HG03342 (cell line): ENCODE results near the gene NCBP2L.
A peak's percentile ranks its signal among the peaks of the same experiment; 100 is the strongest.

Source experiments
- ATAC-seq: cut with Tn5 transposase; IDR thresholded peaks from one replicate; pipeline ENCODE4 v1.9.1; 2021; ENCODE audit warnings: mild to moderate bottlenecking, moderate library complexity; ENCODE audit not compliant: unreplicated experiment

NCBP2L gene

GRCh38 chrX:107777536-107777832, at the start of gene NCBP2L:
NCBP2L (plus strand) TSS chrX:107777733; CDS start chrX:107794221, 16,488 bp downstream.
- ATAC-seq, result no peak

GRCh38 chrX:107728371-107729099, 49.0 kb upstream of the NCBP2L start:
- no peak for ATAC-seq

GRCh38 chrX:107729558-107730297, 47.8 kb upstream of the NCBP2L start:
- ATAC-seq, result peak; percentile 74

DNA sequence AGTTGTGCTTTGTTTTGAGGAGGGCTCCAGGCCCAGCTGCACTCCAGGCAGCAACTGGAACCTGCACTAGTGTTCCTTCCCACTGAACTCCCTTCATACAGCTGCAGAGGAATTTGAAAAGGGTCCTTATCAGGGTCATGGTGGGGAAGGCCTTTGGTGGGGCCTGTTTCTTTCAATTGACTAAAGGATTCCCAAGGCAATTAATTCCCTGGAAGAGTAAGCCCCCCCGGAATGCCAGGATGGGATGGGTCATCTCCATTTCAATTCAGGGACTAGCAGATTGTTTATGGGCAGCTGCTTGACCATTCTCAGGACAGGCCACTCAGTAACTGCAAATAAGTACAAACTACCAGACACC, 47.3 kb upstream of the NCBP2L start:
- ATAC-seq, result no peak

GRCh38 chrX:107730991-107731766, 46.4 kb upstream of the NCBP2L start:
- no peak for ATAC-seq

- no peak for ATAC-seq
These were observed 45.6 kb upstream of the NCBP2L start for GRCh38 chrX:107731831-107732502.

GRCh38 chrX:107733686-107734085, 43.8 kb upstream of the NCBP2L start:
- ATAC-seq, result no peak

GRCh38 chrX:107734646-107735045, 42.9 kb upstream of the NCBP2L start:
- no peak for ATAC-seq

DNA sequence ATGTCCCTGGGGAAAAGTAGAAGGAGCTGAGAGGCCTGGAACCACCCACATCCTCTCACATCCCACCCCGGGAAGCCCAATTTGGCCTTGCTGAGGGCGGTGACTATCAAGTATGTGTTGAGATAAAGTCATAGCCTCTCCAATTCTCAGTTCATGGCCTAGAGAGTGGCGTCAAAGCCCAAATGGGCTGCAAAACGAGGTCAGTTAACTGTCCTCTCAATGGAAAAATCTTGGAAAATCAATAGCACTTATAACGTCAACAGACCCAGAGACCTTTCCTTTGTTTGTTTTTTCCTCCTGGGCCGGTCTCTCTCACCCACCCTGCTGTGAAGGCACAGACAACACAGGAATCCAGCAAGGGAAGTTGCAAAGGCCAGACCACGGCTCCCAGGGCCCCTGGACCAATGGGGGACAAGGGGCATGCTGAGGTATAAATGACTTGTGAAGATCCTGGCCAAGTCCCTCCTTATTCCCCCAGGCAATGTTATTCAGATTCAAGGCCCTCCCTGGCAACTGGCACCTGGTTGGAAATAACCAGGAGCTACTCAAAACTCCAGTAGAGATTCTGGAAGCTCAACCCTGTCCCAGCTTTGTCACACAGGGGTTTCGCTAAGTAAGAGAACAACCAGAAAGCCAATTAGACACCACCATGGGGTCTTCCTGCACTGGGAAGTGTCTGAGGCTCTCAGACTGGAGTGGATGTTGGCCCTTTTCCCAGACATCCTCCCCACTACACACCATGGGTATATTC, 40.6 kb upstream of the NCBP2L start:
- no peak for ATAC-seq

GRCh38 chrX:107738272-107738671, 39.3 kb upstream of the NCBP2L start:
- ATAC-seq, result no peak

DNA sequence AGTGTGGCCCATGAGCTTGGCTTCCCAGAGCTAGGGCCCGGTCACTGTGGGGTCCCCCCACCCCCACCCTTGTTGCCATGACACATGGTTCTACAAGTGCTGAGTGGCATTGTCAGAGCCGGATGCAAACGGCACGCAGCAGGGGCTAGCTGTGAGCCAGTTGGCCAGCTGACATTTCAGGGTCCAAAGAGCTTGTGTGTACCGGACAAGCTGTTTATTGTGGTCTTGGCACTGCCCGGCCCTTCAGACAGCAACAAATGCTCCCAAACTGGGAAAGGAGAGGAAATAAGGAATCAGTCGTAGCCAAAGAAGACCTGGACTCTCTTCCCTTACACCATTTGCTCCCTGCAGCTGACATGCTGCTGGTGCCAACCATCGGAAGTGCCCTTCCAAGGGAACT, 38.8 kb upstream of the NCBP2L start:
- no peak for ATAC-seq

DNA sequence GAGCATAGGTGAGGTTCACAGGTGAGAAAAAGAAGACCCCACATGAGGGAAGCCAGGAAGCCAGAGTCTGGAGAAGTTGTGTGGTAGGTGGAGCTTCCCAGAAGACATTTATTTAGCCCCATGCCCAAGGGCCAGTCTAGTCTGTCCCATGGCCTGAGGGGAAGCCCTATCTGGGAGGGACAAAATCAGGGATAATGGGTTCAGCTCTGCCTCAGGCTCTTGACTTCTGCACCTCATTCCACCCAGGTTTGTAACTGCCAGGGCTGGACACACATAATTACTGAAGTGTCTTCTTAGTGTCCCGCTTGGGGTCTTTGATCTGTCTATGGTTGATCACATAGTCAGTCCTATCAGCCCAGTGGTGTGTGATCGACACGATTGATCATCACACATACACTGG, 38.0 kb upstream of the NCBP2L start:
- no peak for ATAC-seq

DNA sequence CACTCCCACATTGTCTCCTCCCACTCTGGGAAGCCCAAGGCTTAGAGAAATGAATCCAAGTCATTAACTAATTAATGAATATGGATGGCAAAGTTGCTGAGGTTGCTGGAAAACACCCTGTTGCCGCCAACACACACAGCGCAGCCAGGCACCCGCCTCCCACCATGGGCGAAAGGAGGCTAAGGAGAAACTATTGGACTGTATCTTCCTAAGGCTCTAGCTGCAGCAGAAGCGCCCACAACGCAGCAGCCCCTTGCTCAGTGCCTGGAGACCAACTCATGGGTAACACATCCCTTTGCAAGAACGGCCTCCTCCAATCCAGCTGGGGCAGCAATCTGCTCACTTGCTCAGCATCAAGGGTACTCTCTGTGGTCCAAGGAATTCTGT, 36.1 kb upstream of the NCBP2L start:
- peak; percentile 15 for ATAC-seq

- ATAC-seq, result no peak
These were observed 34.8 kb upstream of the NCBP2L start for GRCh38 chrX:107742700-107743191.

- ATAC-seq, result no peak
These were observed 33.5 kb upstream of the NCBP2L start for GRCh38 chrX:107743995-107744394.

- no peak for ATAC-seq
These were observed 32.7 kb upstream of the NCBP2L start for GRCh38 chrX:107744868-107745267.

- no peak for ATAC-seq
These were observed 29.9 kb upstream of the NCBP2L start for GRCh38 chrX:107747596-107748161.

DNA sequence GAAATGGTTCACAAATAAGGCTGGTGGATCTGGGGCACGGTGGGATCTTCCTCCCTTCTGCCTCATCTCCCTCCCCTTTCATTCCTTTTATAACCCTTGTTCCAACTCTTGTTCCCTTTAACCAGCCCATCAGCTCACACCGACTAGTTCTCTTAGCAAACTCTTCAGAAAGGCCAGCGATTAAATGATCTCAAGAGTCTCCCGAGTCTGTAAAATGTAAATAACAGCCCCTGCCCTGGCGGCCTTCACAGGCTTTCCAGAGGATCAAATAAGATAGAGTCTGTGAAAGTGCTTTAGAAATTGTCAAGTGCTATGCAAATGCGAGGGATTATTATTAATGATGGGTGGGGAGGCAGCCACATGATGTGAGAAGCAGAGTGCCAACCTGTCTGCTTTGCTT, 29.0 kb upstream of the NCBP2L start:
- ATAC-seq, result no peak

DNA sequence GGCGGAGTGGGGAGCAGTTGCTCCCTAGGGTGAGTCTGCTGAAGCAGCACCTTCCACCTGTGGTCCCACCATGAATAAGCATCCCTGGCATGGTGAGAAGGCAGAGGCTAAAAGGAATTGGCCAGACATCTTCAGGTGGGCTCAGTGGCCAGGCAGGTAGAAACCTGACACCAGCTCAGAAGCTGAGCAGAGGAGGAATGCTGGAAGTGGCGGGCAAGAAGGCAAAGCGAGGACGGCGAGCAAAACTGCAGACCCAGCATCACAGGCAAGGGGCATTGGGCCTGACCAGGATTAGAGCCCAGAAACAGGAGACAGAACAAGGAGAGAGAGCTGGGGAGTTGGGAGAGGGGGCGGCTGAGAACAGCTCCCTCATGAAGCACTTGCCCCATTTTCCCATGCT, 27.3 kb upstream of the NCBP2L start:
- no peak for ATAC-seq

- ATAC-seq, result no peak
These were observed 26.6 kb upstream of the NCBP2L start for GRCh38 chrX:107750861-107751445.
